Left lobe of liver (tissue), 2 donors: ENCODE measurements around the gene ARID3C. TPM values are rescaled to one million over a fixed set of nuclear protein-coding genes. Genes with fewer than 3 reads are reported as not detected.

Source experiments
- ATAC-seq: fragments of 200-7000 bp; cut with Tn5 transposase; one replicate; pipeline ENCODE4 v1.9.1; 2020; ENCODE audit warnings: mild to moderate bottlenecking, moderate library complexity
- DNase-seq: peaks from one replicate; pipeline ENCODE4 v3.0.0-alpha.2; 2020; ENCODE audit warnings: low spot score
- total RNA-seq: library from RNA; stranded (reverse); gene quantifications from one replicate; pipeline ENCODE4 v1.2.1, GENCODE V29; 2021
- donor health status: DM: no; HTN: no; CAD: no; lungs with moderate emphysema.
- donor health status: DM: no; HTN: yes; CAD: no.

The ARID3C gene
- total RNA-seq, 1 donor from 2014 or later: 8.8 TPM

- no peak for ATAC-seq
- DNase-seq: no peak
These were observed 28.0 kb downstream of the ARID3C start for GRCh38 chr9:34600908-34601307.

- ATAC-seq: no peak
- no peak for DNase-seq
These were observed 29.3 kb downstream of the ARID3C start for GRCh38 chr9:34599546-34599945.

- DNase-seq: peak; percentile 47
- no peak for ATAC-seq
These were observed 34.7 kb downstream of the ARID3C start for GRCh38 chr9:34594177-34594576.

- ATAC-seq: peak; percentile 54
- DNase-seq: peak; percentile 89
These were observed 35.8 kb downstream of the ARID3C start for GRCh38 chr9:34592895-34593601.

- no peak for DNase-seq
- ATAC-seq: no peak
These were observed 36.7 kb downstream of the ARID3C start for GRCh38 chr9:34591917-34592866.

- DNase-seq (peak; percentile 90), ATAC-seq (peak; percentile 71)
These were observed 37.5 kb downstream of the ARID3C start for GRCh38 chr9:34591248-34591916.

- ATAC-seq (peak; percentile 66), DNase-seq (peak; percentile 88)
These were observed 38.3 kb downstream of the ARID3C start for GRCh38 chr9:34590381-34591247.

- peak; percentile 54 for ATAC-seq
These were observed 39.1 kb downstream of the ARID3C start, which contains the start of gene CNTFR for GRCh38 chr9:34589636-34590380. Gene CNTFR, minus strand, starts transcription at chr9:34589724. Its CDS starts 20,743 bp downstream, at chr9:34568981.

GRCh38 chr9:34588671-34589635 is 39.9 kb downstream of the ARID3C start:
- no peak for ATAC-seq
- DNase-seq: no peak

More at GRCh38 chr9:34589636-34590380, 39.1 kb downstream of the ARID3C start, which contains the start of gene CNTFR:
- peak; percentile 73 for DNase-seq

GRCh38 chr9:34587271-34587670 is 41.6 kb downstream of the ARID3C start:
- ATAC-seq (no peak), DNase-seq (no peak)

- DNase-seq (no peak), ATAC-seq (no peak)
These were observed 42.8 kb downstream of the ARID3C start for GRCh38 chr9:34585946-34586669.

GRCh38 chr9:34584970-34585369 is 43.9 kb downstream of the ARID3C start:
- ATAC-seq (no peak), DNase-seq (no peak)

GRCh38 chr9:34582787-34583186 is 46.1 kb downstream of the ARID3C start:
- no peak for ATAC-seq
- no peak for DNase-seq

- no peak for ATAC-seq
- DNase-seq: no peak
These were observed 47.5 kb downstream of the ARID3C start for GRCh38 chr9:34581318-34581717.

GRCh38 chr9:34580358-34580757 is 48.5 kb downstream of the ARID3C start:
- ATAC-seq (no peak), DNase-seq (no peak)

GRCh38 chr9:34579808-34580163 is 49.1 kb downstream of the ARID3C start:
- no peak for ATAC-seq
- no peak for DNase-seq

- DNase-seq (no peak), ATAC-seq (peak; percentile 6)
These were observed 49.6 kb downstream of the ARID3C start for GRCh38 chr9:34579104-34579807.
